Measurements from ENCODE around the gene C1orf21.

DNA sequence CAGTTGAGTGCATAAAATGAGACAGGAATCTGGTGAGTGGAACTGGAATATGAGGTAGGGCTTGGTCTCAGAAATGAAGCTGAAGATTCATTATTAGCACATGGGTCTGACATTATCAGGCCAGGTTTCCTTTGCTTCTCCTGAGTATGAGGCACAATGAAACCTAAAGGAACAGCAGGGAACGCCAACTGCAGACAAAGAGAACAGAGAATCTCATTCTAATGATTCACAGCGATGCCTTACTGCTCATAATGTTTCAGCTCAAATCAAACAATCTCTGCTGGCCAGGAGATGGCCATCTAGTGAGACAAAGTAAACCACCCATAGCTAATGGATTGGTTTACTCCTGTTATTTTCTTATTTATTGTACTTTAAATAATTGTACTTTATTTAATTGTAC lies 133.5 kb downstream of the C1orf21 start:
- TF ChIP-seq POLR2A (IDR thresholded peaks at IDR 0.05; ENCODE audit: low read length) (no peak), GATA1 (IDR thresholded peaks at IDR 0.05; ENCODE audit: low read depth, low read length) (no peak)
